NCI-H2227 (cell line): ENCODE measurements around the gene LRRC9.
"Not testable (repeated sequence)": the region's sequence is repeated elsewhere in the genome, so short reads cannot be mapped to it uniquely, and the experiment has no call there.

Experiments used
- DNase-seq: peaks from one replicate; lab custom pipeline; 2025; ENCODE audit not compliant: unreplicated experiment; lab: John Stamatoyannopoulos, UW

LRRC9 gene

GRCh38 chr14:60058087-60058486, 138.1 kb downstream of the LRRC9 start:
- DNase-seq: no peak

- DNase-seq: no peak
These were observed 141.4 kb downstream of the LRRC9 start for GRCh38 chr14:60061371-60061770.

- DNase-seq: peak; percentile 15
These were observed 144.6 kb downstream of the LRRC9 start for GRCh38 chr14:60064491-60065072.

- DNase-seq: no peak
These were observed 147.9 kb downstream of the LRRC9 start for GRCh38 chr14:60067882-60068281.

- DNase-seq: no peak
These were observed 159.8 kb downstream of the LRRC9 start for GRCh38 chr14:60079723-60080122.

GRCh38 chr14:60085085-60085484, 165.1 kb downstream of the LRRC9 start:
- DNase-seq: no peak

- DNase-seq: no peak
These were observed 165.7 kb downstream of the LRRC9 start for GRCh38 chr14:60085693-60086092.

- DNase-seq: no peak
These were observed 167.7 kb downstream of the LRRC9 start for GRCh38 chr14:60087668-60088067.

GRCh38 chr14:60089221-60089620, 169.3 kb downstream of the LRRC9 start:
- no peak for DNase-seq

- DNase-seq: peak; percentile 54
These were observed 171.0 kb downstream of the LRRC9 start for GRCh38 chr14:60090864-60091519.

GRCh38 chr14:60091550-60092525, 171.9 kb downstream of the LRRC9 start, which contains the start of gene PCNX4:
TSS of gene PCNX4 (plus strand) at chr14:60091923. CDS start at chr14:60107639, 15,716 bp downstream.
- DNase-seq: peak; percentile 97

- peak; percentile 38 for DNase-seq
These were observed 172.6 kb downstream of the LRRC9 start for GRCh38 chr14:60092526-60092920.

- DNase-seq: no peak
These were observed 173.1 kb downstream of the LRRC9 start for GRCh38 chr14:60093080-60093479.

- DNase-seq: no peak
These were observed 173.7 kb downstream of the LRRC9 start for GRCh38 chr14:60093606-60094005.

- DNase-seq: peak; percentile 6
These were observed 174.5 kb downstream of the LRRC9 start for GRCh38 chr14:60094306-60094897.

- DNase-seq: no peak
These were observed 175.3 kb downstream of the LRRC9 start for GRCh38 chr14:60095231-60095630.

- no peak for DNase-seq
These were observed 176.0 kb downstream of the LRRC9 start for GRCh38 chr14:60095781-60096450.

- no peak for DNase-seq
These were observed 178.0 kb downstream of the LRRC9 start for GRCh38 chr14:60097974-60098373.

- not testable (repeated sequence) for DNase-seq
These were observed 179.9 kb downstream of the LRRC9 start for GRCh38 chr14:60099855-60100254.

GRCh38 chr14:60101786-60102185, 181.8 kb downstream of the LRRC9 start:
- DNase-seq: no peak

GRCh38 chr14:60102389-60102788, 182.4 kb downstream of the LRRC9 start:
- DNase-seq: no peak
